Kidney epithelial cell (primary cell): Measurements from ENCODE around the gene PSMF1. TPM values are rescaled to one million over a fixed set of nuclear protein-coding genes. Genes with fewer than 3 reads are reported as not detected.
"Not testable (repeated sequence)": the region's sequence is repeated elsewhere in the genome, so short reads cannot be mapped to it uniquely, and the experiment has no call there.

Source experiments
- DNase-seq: peaks from one replicate; pipeline ENCODE4 v3.0.0-alpha.2; 2010; ENCODE audit warnings: low read depth
- H3K27me3 ChIP-seq: 2 replicates; pipeline ENCODE4 v1.6.0; 2011; ENCODE audit warnings: low read length; ENCODE audit not compliant: control insufficient read depth, insufficient read depth
- H3K36me3 ChIP-seq: 2 replicates; pipeline ENCODE4 v1.5.1; 2011; ENCODE audit warnings: low read length; ENCODE audit not compliant: control insufficient read depth, insufficient read depth
- H3K4me3 ChIP-seq: 2 replicates; pipeline ENCODE4 v1.5.1; 2011; ENCODE audit warnings: low read depth, mild to moderate bottlenecking, control low read depth, low read length
- total RNA-seq: library from RNA; depleted of rRNA; stranded (reverse); fragments of >200 nt; gene quantifications from 2 replicates; pipeline ENCODE4 v1.2.3, GENCODE V29; 2015
- TF ChIP-seq, protein P1 (sequence below): IDR thresholded peaks from 2 replicates; pipeline ENCODE4 v1.5.1; 2011; ENCODE audit warnings: mild to moderate bottlenecking, moderate library complexity, low read length, control low read depth, inconsistent platforms; ENCODE audit not compliant: insufficient read depth, poor library complexity, severe bottlenecking

The PSMF1 gene
- total RNA-seq, 1 donor from 2014 or later, result 323 TPM

DNA sequence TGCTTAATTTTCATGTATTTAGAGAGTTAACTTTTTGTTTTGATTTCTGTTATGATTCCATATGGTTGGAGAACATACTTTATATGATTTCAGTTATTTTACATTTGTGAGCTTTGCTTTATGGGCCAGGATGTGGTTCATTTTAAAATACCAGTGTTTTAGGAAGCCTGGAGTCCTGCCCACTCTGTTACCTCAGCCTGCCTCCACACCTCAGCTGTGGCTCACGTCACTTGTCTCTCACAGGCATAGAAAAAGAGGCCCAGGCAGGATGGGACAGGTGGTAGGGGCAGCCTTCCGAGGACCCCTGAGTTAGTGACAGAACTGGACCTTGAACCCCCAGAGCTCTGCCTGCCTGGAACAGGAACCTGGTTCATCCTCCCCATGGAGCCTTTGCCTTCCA, 16.0 kb downstream of the PSMF1 start:
- Histone ChIP-seq H3K36me3 (no peaks in the 10 kb centered on the region), H3K4me3 (no peak overlapping the region), H3K27me3 (no peaks in the 10 kb centered on the region)
- no peak for DNase-seq
- TF ChIP-seq, protein P1, sequence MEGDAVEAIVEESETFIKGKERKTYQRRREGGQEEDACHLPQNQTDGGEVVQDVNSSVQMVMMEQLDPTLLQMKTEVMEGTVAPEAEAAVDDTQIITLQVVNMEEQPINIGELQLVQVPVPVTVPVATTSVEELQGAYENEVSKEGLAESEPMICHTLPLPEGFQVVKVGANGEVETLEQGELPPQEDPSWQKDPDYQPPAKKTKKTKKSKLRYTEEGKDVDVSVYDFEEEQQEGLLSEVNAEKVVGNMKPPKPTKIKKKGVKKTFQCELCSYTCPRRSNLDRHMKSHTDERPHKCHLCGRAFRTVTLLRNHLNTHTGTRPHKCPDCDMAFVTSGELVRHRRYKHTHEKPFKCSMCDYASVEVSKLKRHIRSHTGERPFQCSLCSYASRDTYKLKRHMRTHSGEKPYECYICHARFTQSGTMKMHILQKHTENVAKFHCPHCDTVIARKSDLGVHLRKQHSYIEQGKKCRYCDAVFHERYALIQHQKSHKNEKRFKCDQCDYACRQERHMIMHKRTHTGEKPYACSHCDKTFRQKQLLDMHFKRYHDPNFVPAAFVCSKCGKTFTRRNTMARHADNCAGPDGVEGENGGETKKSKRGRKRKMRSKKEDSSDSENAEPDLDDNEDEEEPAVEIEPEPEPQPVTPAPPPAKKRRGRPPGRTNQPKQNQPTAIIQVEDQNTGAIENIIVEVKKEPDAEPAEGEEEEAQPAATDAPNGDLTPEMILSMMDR, result no peak

GRCh38 chr20:1134836-1135235, 16.4 kb downstream of the PSMF1 start:
- H3K4me3 ChIP-seq, result no peak overlapping the region
- no peak for DNase-seq
- H3K27me3 ChIP-seq, result no peaks in the 10 kb centered on the region
- TF ChIP-seq, protein P1, result no peak
- no peaks in the 10 kb centered on the region for H3K36me3 ChIP-seq

DNA sequence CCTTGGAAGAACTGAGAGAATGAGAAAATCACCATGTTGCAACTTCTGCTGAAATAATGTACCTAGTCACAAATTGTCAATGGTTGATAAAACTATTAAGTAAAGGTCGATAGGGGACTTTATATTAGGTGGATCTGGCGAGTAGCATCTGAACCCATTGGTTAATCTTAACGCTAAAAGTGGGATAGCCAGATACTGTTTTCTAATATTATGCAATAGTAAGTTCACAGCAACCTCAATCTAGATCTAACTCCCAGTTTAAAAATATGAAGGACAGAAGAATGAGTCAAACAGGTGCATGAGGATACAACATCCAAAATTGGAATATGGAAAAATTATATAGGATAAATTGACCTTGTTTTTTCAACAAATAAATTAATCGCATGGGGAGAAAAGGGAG, 18.8 kb downstream of the PSMF1 start:
- Histone ChIP-seq H3K27me3 (no peaks in the 10 kb centered on the region), H3K36me3 (no peaks in the 10 kb centered on the region), H3K4me3 (no peak overlapping the region)
- TF ChIP-seq, protein P1, result no peak
- DNase-seq, result no peak

DNA sequence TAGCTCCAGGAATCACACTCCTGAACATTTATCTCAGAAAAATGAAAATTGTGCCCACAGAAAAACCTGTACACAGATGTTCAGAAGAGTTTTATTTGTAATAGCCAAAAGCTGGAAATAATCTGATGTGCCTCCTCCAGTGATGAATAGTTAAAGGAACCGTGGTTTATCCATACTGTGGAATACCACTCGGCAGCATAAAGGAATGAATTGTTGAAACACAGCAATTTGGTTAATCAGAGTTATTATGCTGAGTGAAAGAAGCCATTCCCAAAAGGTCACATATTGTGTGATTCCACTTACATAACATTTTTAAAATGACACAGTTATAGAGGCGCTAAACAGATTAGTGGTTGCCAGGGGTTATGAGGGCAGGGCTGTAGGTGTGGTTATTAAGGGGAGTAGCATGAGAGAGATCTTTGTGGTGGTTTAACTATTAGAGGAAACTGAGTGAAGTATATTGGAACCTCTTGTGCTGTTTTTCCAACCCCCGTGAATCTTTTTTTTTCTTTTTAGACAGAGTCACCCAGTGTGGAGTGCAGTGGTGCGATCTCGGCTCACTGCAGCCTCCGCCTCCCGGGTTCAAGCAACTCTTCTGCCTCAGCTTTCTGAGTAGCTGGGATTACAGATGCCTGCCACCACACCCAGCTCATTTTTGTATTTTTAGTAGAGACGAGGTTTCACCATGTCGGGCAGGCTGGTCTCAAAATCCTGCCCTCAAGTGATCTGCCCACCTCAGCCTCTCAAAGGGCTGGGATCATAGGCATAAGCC, 26.2 kb downstream of the PSMF1 start:
- TF ChIP-seq, protein P1, result no peak
- Histone ChIP-seq H3K27me3 (no peaks in the 10 kb centered on the region), H3K4me3 (no peak overlapping the region), H3K36me3 (no peaks in the 10 kb centered on the region)
- no peak for DNase-seq

DNA sequence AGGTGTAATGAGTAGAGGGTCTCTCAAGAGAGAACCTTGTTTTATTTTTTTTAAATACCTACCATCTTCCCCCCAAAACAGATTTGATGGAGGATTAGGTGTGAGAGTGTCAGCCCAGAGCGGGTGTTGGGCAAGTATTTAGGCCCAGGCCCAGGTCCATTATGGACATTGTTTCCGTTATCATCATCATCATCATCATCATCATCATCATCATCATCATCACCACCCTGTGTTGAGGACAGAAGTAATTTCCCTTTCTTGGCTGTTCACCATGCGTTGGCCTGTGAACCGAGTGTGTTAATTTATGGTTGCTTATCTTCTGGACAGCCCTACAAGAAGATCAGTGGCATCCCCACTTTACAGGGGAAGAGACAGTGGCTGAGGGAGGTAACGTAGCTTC, 28.6 kb downstream of the PSMF1 start:
- no peaks in the 10 kb centered on the region for H3K36me3 ChIP-seq
- TF ChIP-seq, protein P1, result no peak
- no peak for DNase-seq
- no peaks in the 10 kb centered on the region for H3K27me3 ChIP-seq
- H3K4me3 ChIP-seq, result no peak overlapping the region

- DNase-seq, H3K27me3 ChIP-seq, H3K36me3 ChIP-seq, H3K4me3 ChIP-seq: not testable (repeated sequence)
These were observed 31.4 kb downstream of the PSMF1 start for GRCh38 chr20:1149812-1150211.
